Measurements from ENCODE around the gene KRTAP9-9. TPM values are rescaled to one million over a fixed set of nuclear protein-coding genes. Genes with fewer than 3 reads are reported as not detected.

KRTAP9-9 gene

Small RNAs within 50 kb of the gene (small RNA-seq; reads per million reads assigned to genes)
- gene KRTAP9-10P (ENCODE audit: insufficient read depth) = not detected

Measured in neuronal stem cell (in vitro differentiated cells).